Measurements from ENCODE around the gene ADGRE2.

The ADGRE2 gene

GRCh38 chr19:14699641-14700040, 78.7 kb downstream of the ADGRE2 start:
- Histone ChIP-seq H3K27ac (no peak overlapping the region), H3K4me1 (no peaks in the 10 kb centered on the region), H3K27me3 (no peaks in the 10 kb centered on the region), H3K4me3 (no peak overlapping the region), H3K36me3 (peaks cover 96 to 99% (median 97%) of the 10 kb centered on the region in 3 donors), H3K9me3 (peaks cover 0 to 3% (median 0%) of the 10 kb centered on the region in 3 donors)
- intact Hi-C loops (cut with DNase I; ENCODE audit: low total_unique reads): no loop called here
- no peak for TF ChIP-seq CTCF (IDR thresholded peaks at IDR 0.05)
- DNase-seq: no peak

- DNase-seq: no peak
- H3K27ac ChIP-seq: no peak overlapping the region
- peaks cover 62 to 74% (median 71%) of the 10 kb centered on the region in 3 donors for H3K36me3 ChIP-seq
- peaks cover 0 to 9% (median 2%) of the 10 kb centered on the region in 4 donors for H3K4me1 ChIP-seq
- no peaks in the 10 kb centered on the region for H3K27me3 ChIP-seq
- intact Hi-C loops (cut with DNase I; ENCODE audit: low total_unique reads): no loop called here
- no peaks in the 10 kb centered on the region for H3K9me3 ChIP-seq
- no peak for TF ChIP-seq CTCF (IDR thresholded peaks at IDR 0.05)
- H3K4me3 ChIP-seq: no peak overlapping the region
These were observed 82.9 kb downstream of the ADGRE2 start for GRCh38 chr19:14695471-14695870.

- TF ChIP-seq CTCF (IDR thresholded peaks at IDR 0.05): no peak
- no peaks in the 10 kb centered on the region for H3K27me3 ChIP-seq
- DNase-seq: no peak
- intact Hi-C loops (cut with DNase I; ENCODE audit: low total_unique reads): no loop called here
- H3K4me3 ChIP-seq: no peak overlapping the region
- no peak overlapping the region for H3K27ac ChIP-seq
- no peaks in the 10 kb centered on the region for H3K9me3 ChIP-seq
- peaks cover 0 to 11% (median 3%) of the 10 kb centered on the region in 4 donors for H3K4me1 ChIP-seq
- peaks cover 55 to 67% (median 64%) of the 10 kb centered on the region in 3 donors for H3K36me3 ChIP-seq
These were observed 83.6 kb downstream of the ADGRE2 start for GRCh38 chr19:14694641-14695266.

GRCh38 chr19:14689598-14690503, 88.5 kb downstream of the ADGRE2 start, which contains the start of gene ZNF333:
TSS of gene ZNF333 (plus strand) at chr19:14690048. CDS start at chr19:14693492, 3,444 bp downstream.
- H3K27ac ChIP-seq: peak within 1 kb of the TSS; percentile 87 to 92
- intact Hi-C loops (cut with DNase I; ENCODE audit: low total_unique reads): no loop called here
- H3K36me3 ChIP-seq: peaks cover 10 to 19% (median 16%) of the 10 kb centered on the region in 3 donors
- TF ChIP-seq CTCF (IDR thresholded peaks at IDR 0.05): no peak
- DNase-seq: peak; percentile 96 to 97
- no peaks in the 10 kb centered on the region for H3K27me3 ChIP-seq
- peaks cover 0 to 18% (median 3%) of the 10 kb centered on the region in 4 donors for H3K4me1 ChIP-seq
- H3K4me3 ChIP-seq: peak within 1 kb of the TSS; percentile 64 to 94
- H3K9me3 ChIP-seq: no peaks in the 10 kb centered on the region

- H3K4me1 ChIP-seq: peaks cover 0 to 18% (median 3%) of the 10 kb centered on the region in 4 donors
- intact Hi-C loops (cut with DNase I; ENCODE audit: low total_unique reads): no loop called here
- no peak overlapping the region for H3K27ac ChIP-seq
- no peaks in the 10 kb centered on the region for H3K9me3 ChIP-seq
- no peaks in the 10 kb centered on the region for H3K36me3 ChIP-seq
- no peak for DNase-seq
- peaks cover 0 to 11% of the 10 kb centered on the region in 2 donors for H3K27me3 ChIP-seq
- no peak for TF ChIP-seq CTCF (IDR thresholded peaks at IDR 0.05)
- H3K4me3 ChIP-seq: no peak overlapping the region
These were observed 91.9 kb downstream of the ADGRE2 start for GRCh38 chr19:14686411-14686810.
